GM21515 (cell line): ENCODE results near the gene NOXRED1.

Source experiments
- ATAC-seq: cut with Tn5 transposase; IDR thresholded peaks from one replicate; pipeline ENCODE4 v1.9.1; 2021; ENCODE audit not compliant: unreplicated experiment

NOXRED1 gene

DNA sequence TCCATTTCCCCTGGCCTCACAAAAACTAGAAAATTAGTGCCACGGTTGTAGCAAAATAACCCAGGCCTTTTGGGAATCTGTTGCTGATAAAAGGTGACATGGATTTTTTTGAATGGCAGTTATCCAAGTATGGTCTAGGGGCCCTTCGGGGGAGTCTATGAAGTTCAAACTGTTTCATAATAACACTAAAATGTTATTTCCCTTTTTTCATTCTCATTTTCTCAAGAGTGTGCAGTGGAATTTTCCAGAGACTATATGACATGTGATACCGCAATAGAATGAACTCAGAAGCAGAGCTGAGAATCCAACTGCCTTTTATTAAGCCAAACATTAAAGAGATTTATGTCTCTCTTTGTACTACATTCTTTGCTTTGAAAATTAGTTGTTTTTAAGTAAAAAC is 75.6 kb downstream of the NOXRED1 start:
- no peak for ATAC-seq

DNA sequence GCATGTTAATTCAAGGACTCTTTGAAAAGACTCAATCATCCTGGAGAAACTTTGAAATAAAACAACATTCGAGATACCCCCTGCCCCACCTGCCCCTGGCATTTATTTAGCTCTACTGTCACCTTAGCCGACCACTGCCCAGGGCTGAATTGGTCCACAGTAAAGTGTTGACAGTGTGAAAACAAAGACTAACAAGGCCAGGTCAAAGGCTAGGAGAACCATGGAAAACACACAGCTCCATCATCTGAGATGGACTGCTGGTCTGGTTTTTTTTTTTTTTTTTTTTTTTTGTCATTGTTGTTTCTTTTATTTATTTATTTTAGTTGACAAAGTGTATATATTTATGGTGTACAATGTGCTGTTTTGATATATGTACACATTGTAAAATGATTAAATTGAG is 76.8 kb downstream of the NOXRED1 start:
- no peak for ATAC-seq

DNA sequence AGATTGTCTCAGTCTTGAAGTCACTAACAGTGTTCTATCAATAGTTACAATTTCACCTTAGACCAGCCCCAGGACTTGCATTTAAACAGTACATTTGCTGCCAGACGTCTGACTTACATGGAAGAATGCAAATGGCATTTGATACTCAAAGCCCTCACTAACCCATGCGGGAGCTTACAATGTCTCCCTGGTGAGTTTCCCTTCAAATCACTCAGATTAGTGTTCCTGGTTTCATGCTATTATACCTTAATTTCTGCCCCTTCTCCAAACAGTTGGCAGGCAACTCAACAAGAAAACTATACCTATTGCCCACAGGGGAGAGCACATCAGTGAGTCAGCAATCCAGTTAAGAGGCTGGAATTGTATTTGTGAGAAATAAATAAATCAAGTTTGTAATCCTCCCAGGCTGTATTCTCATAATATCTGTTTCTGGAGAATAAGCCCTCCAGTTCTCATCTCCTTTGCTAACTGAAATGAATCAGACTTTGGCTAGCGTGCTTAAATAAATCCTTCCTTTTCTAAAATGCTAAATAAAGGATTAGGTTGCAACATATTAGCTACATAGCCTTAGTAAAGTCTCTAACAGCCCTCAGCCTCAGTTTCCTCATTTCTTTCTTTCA is 78.8 kb downstream of the NOXRED1 start:
- no peak for ATAC-seq
